Measurements from ENCODE around the gene ZNF365.

ZNF365 gene

DNA sequence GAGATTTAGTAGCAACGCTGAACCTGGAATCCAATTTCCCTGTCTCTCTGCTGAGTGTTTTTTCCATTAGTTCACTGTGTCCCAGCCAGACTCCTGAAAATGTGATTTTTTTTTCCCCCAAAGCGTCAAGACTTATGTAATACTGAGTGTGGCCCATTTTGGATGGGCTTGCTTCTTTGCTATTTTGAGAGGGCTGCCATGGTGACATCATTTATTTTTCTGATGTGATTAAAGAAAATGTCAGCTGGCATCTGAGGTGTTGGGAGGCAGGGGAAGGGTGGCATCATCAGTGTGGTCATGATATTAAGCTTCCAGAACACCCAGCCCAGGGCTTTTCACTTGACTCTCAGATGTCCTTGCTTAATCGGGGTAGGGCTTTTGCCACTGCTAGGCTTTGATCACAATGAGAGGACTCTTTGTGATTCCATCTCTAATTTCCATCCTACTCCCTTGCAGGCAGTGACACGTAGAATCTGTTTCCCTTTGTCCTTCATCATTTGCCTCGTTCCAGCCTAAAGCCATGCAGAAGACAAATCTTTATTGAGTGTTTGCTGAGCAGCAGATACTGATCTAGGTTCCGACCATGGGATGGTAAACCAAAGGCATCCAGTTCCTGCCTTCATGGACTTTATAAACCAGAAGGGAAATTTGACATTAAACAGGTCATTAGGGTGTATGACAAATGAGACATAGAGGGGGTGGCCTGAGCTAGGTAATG, 7.4 kb downstream of the ZNF365 start:
- in situ Hi-C loops (cut with HindIII; ENCODE audit: low sequenced_read_pairs), result no loop called here
- DNase-seq (ENCODE audit: low read depth), result no peak
- no peak overlapping the region for H3K4me3 ChIP-seq (ENCODE audit: low read depth, low read length)
- TF ChIP-seq, protein P1, sequence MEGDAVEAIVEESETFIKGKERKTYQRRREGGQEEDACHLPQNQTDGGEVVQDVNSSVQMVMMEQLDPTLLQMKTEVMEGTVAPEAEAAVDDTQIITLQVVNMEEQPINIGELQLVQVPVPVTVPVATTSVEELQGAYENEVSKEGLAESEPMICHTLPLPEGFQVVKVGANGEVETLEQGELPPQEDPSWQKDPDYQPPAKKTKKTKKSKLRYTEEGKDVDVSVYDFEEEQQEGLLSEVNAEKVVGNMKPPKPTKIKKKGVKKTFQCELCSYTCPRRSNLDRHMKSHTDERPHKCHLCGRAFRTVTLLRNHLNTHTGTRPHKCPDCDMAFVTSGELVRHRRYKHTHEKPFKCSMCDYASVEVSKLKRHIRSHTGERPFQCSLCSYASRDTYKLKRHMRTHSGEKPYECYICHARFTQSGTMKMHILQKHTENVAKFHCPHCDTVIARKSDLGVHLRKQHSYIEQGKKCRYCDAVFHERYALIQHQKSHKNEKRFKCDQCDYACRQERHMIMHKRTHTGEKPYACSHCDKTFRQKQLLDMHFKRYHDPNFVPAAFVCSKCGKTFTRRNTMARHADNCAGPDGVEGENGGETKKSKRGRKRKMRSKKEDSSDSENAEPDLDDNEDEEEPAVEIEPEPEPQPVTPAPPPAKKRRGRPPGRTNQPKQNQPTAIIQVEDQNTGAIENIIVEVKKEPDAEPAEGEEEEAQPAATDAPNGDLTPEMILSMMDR (IDR thresholded peaks at IDR 0.05; ENCODE audit: low read depth, low read length, missing control alignments), result no peak

DNA sequence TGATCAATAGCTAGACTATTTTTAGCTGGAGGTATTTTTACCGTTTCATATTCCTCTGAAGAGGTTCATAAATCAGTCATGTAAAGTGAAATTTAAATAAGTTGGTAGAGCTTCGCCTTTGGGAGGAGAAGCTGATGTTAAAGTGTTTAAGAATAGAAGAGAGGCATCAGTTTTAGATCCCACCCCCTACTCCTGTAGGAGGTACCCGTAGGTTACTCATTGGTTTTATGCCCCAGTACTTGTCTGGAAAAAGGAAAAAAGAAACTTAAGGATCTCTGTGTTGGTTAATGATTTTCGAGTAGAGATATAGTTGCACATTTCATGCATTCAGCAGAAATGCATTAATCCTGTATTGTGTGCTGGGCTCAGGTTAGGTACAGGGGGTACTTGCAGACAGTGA, 8.7 kb downstream of the ZNF365 start:
- DNase-seq (ENCODE audit: low read depth), result no peak
- in situ Hi-C loops (cut with HindIII; ENCODE audit: low sequenced_read_pairs), result no loop called here
- TF ChIP-seq, protein P1 (IDR thresholded peaks at IDR 0.05; ENCODE audit: low read depth, low read length, missing control alignments), result no peak
- H3K4me3 ChIP-seq (ENCODE audit: low read depth, low read length), result no peak overlapping the region

DNA sequence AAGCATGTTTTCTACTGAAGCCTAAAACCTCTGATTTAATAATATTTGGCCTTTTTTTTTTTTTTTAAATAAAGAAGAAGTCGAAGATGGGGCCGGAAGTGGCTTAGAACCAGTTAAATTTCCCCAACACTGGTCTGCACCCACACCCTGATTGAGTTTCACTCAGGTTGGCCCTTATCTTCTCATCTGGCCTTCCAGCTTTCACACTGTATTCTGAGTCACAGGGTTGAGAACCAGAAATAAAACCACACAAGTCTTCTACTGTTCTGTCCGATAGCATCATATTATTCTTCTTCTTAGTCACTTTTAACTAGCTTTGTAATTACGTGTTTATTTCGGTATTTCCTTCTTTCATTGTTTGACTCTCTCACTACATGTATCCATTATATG, 9.9 kb downstream of the ZNF365 start:
- no peak overlapping the region for H3K4me3 ChIP-seq (ENCODE audit: low read depth, low read length)
- TF ChIP-seq, protein P1 (IDR thresholded peaks at IDR 0.05; ENCODE audit: low read depth, low read length, missing control alignments), result no peak
- peak; percentile 34 for DNase-seq (ENCODE audit: low read depth)
- in situ Hi-C loops (cut with HindIII; ENCODE audit: low sequenced_read_pairs), result no loop called here

DNA sequence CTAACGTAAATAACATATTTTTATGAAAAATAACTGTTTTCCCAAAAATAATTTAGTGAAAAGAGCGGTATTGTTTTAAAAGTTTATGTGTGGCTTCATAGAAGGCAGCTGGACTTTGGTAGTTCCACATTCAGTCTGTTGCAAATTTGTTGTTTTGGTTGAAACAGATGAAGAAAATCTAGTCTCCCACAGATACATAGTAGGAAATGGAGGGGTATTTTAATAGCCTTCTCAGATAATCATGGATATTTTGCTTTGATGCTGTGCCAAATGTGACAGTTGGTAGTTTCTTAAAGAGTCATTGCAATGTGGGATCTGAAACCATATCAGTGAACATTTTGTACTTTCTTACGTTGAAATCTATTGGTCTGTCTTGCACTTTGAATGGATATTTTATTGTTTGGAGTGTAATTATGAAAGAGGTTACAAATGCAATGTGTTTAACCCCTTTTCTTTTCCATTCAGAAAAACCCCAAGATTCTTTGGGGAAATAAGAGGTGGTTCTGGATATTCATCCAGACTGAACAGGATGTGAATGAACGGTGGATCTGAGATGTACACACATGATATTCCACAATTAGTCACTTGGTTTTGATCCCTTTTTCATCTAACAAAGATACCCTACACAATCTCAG, 10.4 kb downstream of the ZNF365 start:
- DNase-seq (ENCODE audit: low read depth), result no peak
- no peak overlapping the region for H3K4me3 ChIP-seq (ENCODE audit: low read depth, low read length)
- TF ChIP-seq, protein P1 (IDR thresholded peaks at IDR 0.05; ENCODE audit: low read depth, low read length, missing control alignments), result no peak
- in situ Hi-C loops (cut with HindIII; ENCODE audit: low sequenced_read_pairs), result no loop called here

DNA sequence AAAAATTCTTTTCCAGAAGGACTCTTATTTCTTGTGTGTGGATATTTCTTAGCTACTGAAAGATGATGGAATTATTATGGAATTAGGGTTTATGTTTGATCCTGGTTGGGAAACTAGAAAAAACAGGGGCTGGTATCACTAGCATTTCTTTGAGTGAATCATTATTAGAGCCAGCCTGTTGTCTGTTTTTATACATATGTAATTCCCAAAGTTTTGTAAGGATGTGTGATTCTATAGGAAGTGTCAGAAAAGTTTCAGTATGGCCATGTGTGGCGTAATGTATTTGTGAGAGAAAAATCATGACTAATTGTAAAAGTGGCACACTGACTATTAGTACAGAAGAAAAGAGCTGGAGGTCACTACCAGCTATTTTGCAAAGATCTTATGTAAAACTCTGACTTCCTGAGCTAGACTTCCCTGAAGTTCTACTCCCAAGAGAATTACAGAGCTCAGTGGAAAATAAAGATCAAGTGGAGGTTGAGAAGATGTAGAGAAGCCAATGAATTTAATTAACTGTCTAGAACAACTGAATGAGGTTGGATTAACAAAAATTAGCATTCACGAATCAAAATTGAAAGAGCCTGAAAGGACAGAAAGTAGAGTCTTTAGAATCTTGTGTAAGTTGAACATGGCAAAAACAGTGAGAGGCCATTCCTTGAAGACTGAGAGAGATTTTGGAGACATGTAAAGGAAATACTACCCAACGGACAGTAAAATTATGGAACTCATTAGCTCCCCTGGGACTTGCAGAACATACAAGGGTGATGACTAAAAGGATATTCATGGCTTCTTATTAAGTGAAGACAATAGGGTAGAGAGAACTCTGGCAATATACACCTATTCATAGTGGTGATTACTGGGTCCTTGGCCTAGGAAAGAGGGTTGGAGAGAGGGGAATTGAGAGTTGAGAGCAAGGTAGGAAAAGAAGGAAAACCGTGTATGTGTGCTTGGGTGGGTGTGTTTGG, 12.5 kb downstream of the ZNF365 start:
- no peak for DNase-seq (ENCODE audit: low read depth)
- H3K4me3 ChIP-seq (ENCODE audit: low read depth, low read length), result no peak overlapping the region
- in situ Hi-C loops (cut with HindIII; ENCODE audit: low sequenced_read_pairs), result no loop called here
- TF ChIP-seq, protein P1 (IDR thresholded peaks at IDR 0.05; ENCODE audit: low read depth, low read length, missing control alignments), result no peak

DNA sequence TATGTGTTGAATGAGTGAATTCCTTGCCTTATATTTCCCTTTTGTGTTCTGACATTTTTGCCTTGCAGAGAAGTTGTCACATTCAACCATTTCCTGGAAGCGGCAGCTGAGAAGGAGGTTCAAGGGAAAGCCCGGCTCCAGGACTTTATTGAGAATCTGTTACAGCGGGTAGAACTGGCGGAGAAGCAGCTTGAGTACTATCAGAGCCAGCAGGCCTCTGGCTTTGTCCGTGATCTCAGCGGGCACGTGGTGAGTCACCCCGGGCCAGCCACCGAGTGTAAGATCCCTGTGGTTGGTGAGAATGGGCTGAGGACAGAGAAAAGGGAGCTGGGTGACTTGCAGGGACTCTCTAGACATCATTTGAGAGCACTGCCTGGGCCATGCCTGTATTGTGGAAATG, 14.2 kb downstream of the ZNF365 start:
- in situ Hi-C loops (cut with HindIII; ENCODE audit: low sequenced_read_pairs), result no loop called here
- no peak overlapping the region for H3K4me3 ChIP-seq (ENCODE audit: low read depth, low read length)
- TF ChIP-seq, protein P1 (IDR thresholded peaks at IDR 0.05; ENCODE audit: low read depth, low read length, missing control alignments), result no peak
- no peak for DNase-seq (ENCODE audit: low read depth)

Data from astrocyte of the cerebellum (primary cell).